Measurements from ENCODE around the gene WNT8A.

The WNT8A gene

GRCh38 chr5:138092301-138092700 lies 8.5 kb downstream of the WNT8A start:
- no peak for DNase-seq

DNA sequence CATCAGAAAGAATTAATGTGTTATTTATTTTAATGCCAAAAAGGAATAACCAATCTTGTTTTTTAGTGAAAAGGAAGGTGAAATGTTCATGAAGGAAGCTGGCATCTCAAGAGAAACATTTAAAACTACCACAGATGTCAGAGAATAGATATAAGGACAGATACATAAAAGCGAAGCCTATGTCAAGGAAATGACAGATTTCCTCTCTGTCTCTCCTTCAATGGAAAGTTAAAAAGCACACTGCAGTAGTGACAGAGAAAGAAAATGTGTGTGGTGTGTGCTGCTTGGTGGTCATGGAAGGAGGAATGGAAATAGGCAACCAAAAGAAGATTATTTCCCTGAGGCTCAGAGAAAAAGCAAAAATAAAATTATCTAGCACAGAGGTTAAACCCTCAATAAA lies 9.2 kb downstream of the WNT8A start:
- DNase-seq, result no peak

GRCh38 chr5:138095100-138095907 lies 11.5 kb downstream of the WNT8A start:
- no peak for DNase-seq

DNA sequence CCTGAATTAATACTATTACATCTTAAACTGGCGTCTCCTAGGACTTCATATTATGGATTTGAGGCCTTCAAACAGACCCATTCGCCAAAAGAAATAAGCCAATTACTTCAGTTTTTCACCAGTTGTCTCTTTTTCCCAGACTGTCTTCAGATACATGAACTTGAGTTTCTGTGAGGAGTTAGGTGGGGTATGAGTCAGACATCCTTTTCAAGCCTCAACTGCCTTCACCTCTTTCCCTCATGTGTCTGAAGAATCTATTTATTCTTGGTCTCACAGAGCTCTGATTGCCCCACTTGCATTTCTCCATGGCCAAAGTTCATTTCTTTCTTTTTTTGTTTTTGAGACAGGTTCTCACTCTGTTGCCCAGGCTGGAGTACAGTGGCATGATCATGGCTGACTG lies 12.5 kb downstream of the WNT8A start:
- DNase-seq, result no peak

- DNase-seq, result no peak
Measured at GRCh38 chr5:138096997-138097828, 13.4 kb downstream of the WNT8A start.

- DNase-seq, result no peak
Measured at GRCh38 chr5:138102454-138103318, 18.9 kb downstream of the WNT8A start.

DNA sequence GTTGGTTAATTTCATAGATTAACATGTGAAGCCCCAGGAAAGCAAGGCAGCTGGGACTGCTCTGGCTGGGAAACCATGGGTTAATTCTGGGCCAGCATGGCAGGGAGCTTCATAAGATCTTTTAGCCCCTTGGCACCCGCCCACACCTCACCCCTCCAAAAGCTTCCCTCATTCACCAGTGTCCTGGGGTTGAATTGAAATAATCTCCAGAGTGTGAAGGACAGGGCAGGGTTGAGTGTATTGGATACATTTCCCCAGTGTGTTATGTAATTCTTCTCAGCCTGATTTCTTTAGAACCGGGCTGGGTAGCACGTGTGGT lies 19.4 kb downstream of the WNT8A start:
- no peak for DNase-seq

GRCh38 chr5:138105709-138106108 lies 21.9 kb downstream of the WNT8A start:
- no peak for DNase-seq

GRCh38 chr5:138107213-138107612 lies 23.4 kb downstream of the WNT8A start:
- no peak for DNase-seq

DNA sequence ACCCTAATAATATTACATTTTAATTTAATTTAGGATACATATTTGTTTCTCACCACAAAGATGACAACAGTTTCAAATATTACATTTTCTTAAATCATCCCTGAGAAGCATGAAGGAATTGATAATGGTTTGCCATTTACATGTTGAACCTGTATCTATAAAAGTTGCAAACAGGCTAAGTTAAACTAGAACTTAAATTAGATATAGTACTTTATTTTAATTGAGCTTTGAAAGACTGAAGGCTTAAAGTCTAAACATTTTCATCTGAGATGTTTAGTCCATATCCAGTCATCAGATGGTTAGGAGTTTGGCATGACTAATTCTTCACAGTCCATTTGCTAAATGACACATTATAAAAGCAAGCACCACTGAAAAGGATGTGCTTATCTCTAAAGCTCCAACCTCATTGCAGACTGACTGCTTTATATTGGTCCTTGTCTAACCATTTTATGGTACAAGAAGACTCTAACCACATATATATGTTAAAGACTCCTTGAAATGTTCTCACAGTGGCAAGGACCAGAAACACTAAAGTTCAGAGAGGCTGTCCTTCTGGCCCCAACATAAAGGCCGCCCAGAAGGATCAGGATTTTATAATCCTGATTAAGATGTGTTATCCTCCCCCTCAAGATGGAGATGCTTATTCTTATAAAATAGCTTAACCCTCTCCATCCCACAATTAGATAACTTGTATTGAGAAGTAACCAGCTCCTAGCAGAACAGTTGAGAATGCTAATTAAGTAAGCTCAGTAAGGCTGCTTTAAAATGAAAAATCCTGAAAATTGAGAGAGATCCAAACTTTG lies 25.8 kb downstream of the WNT8A start:
- no peak for DNase-seq

DNA sequence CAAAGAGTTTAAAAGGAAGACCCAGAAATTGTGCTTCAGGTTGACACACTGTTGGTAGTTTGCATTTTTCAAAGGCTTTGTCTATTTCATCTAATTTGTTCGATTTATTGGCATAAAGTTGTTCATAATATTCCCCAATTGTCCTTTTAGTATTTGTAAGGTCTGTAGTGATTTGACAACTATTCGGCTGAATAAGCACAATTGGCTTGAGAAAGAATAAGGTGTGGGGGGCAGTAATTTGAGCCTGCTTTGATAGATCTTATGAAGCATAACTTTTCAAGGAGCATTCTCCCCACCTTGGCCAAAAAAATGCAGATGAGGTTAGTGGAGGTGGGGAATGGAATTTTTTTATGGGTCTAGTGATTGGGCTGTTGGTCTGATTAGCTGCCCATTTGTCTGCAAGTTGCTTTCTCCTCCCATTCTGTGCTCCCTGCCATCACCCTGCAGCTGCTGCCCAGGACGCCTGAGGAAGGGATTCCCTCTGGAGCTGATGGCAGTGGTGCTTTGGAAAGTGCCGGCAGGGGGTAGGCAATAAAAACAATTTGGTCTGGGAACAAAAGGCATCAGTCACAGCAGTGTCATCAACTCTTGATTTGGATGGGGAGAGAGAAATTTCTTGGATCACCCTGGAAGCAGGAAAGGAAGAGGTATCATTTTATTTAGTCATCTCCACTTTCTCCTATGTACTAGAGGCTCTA lies 26.6 kb downstream of the WNT8A start:
- no peak for DNase-seq

- DNase-seq, result no peak
Measured at GRCh38 chr5:138111181-138111580, 27.3 kb downstream of the WNT8A start.

DNA sequence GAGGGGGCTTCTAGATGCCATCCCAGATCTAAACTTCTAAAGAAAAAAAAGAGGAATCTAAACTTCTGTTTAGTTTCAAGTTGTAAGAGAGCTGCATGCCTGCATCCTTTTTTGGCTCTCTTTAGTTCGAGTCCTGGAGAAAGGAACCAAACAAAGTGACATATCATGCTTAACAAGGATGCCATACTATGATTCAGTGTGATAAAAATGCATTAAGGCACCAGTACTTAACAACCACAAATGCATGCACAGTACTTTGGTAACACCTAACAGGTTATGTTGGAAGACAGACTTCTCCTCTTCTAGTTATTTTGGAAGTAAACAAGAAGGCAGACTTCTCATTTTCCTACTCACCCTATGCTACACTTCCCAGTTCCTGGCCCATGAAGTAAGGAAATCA lies 28.1 kb downstream of the WNT8A start:
- no peak for DNase-seq

DNA sequence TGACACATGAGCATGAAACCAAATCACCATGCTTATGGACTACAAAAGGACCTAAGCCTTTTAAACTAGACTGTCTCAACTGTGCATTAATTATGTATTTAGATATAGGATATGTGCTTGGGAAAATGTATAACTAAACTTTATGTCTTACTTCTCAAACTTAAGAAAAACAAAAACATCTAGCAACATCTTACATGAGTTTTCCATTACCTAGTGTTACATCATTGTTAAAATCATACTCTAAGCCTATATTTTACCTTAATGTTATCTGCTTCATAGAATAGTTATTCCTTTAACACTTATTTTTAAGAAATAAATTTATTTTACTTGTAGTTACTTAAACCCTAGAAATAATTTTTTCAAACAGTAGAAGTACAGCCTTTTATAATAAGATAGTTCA lies 31.4 kb downstream of the WNT8A start:
- no peak for DNase-seq

- DNase-seq, result no peak
Measured at GRCh38 chr5:138128334-138128733, 44.5 kb downstream of the WNT8A start.

- no peak for DNase-seq
Measured at GRCh38 chr5:138129347-138129746, 45.5 kb downstream of the WNT8A start.

DNA sequence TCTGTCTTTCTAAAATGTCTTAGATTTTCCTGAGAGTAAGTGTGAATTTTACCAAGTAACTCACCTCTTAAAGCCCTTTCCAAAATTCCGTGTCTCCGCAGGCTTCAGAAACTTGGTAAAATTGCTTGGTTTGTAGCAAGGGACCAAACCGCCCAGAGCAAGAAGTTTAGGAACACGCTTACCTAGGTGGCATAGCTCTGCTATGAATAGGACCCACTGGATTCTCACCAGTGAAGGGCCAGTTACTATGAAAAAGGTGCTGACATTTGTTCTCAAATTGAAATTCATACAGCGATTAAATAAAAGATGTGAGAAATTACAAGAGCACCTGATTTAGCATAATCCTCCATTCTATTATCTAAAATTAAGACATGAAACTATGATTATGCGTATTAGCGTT lies 48.7 kb downstream of the WNT8A start:
- DNase-seq, result no peak

GRCh38 chr5:138138949-138139780 lies 55.3 kb downstream of the WNT8A start, which contains the start of gene NME5:
NME5 (minus strand) TSS chr5:138139428; CDS start chr5:138138780, 648 bp downstream.
- no peak for DNase-seq

GRCh38 chr5:138139781-138140090 lies 55.9 kb downstream of the WNT8A start:
- DNase-seq, result no peak

- no peak for DNase-seq
Measured at GRCh38 chr5:138140268-138140667, 56.4 kb downstream of the WNT8A start.
